K562 (cell line): ENCODE measurements around the gene NR3C2. TPM values are rescaled to one million over a fixed set of nuclear protein-coding genes. Genes with fewer than 3 reads are reported as not detected.

ENCODE experiments used
- CHD4 ChIP-seq: fragments of 200-600 bp; sonication (generic); IDR thresholded peaks from 3 replicates; pipeline ENCODE4 v1.6.1; 2012; ENCODE audit warnings: low read depth, mild to moderate bottlenecking, mixed read lengths, low read length, inconsistent platforms; ENCODE audit not compliant: insufficient read depth, insufficient replicate concordance, poor library complexity, severe bottlenecking
- HOXB6 ChIP-seq: fragments of 250-450 bp; sonication (Bioruptor Pico); IDR thresholded peaks from 2 replicates; pipeline ENCODE4 v1.5.1; 2022; ENCODE audit warnings: mild to moderate bottlenecking, borderline replicate concordance
- XRCC4 ChIP-seq: IDR thresholded peaks from one replicate; pipeline ENCODE4 v1.6.1; 2011; ENCODE audit not compliant: insufficient read depth, insufficient read length; ENCODE audit errors: extremely low read depth
- ZNF212 ChIP-seq: fragments of 450-650 bp; formaldehyde crosslinking; IDR thresholded peaks from 2 replicates; pipeline ENCODE4 v1.4.0; 2020; ENCODE audit warnings: mild to moderate bottlenecking
- polyA plus RNA-seq, 8 experiments: library from polyadenylated mRNA; depleted of rRNA in 4 of 8; stranded (reverse) in 5 of 8; unstranded in 3 of 8; fragments of >200 nt; fragmentation: Nextera tagmentation in 2 of 8; fragmentation: Illumina TruSeq in 1 of 8; extraction: Ambion mirVana in 2 of 8; extraction: Trizol in 1 of 8; gene quantifications; 2 replicates each; pipeline versions ENCODE4 v1.2.1 to v1.2.3, GENCODE V29; 2011 to 2014; ENCODE audit warnings: inconsistent platforms in 1 of 8, missing spikeins in 1 of 8
- total RNA-seq, 7 experiments: library from RNA; depleted of rRNA in 6 of 7; stranded (reverse); fragments of >200 nt in 6 of 7; fragmentation: Illumina TruSeq in 2 of 7; extraction: Trizol in 2 of 7; gene quantifications; 2 replicates each; pipeline versions ENCODE4 v1.2.1 to v1.2.3, GENCODE V29; 2011 to 2021; ENCODE audit warnings: low replicate concordance in 1 of 7

The NR3C2 gene
- total and polyA plus RNA-seq, 9 of the 15 experiments (the other 6 are each of a cell fraction or from before 2014, with no cell fraction given): 0.01 to 0.28 (median 0.16) TPM; not detected in 2

GRCh38 chr4:148029781-148030180 lies 412.4 kb downstream of the NR3C2 start (continued):
- TF ChIP-seq XRCC4 (no peak), ZNF212 (no peak), CHD4 (no peak), HOXB6 (CRISPR knock-in tag) (no peak)
